ENCODE measurements around the gene THSD4.

GRCh38 chr15:71708741-71709140 is 593.5 kb downstream of the THSD4 start:
- TF ChIP-seq FOXS1 (CRISPR knock-in tag; IDR thresholded peaks at IDR 0.05) (no peak), CEBPB (IDR thresholded peaks at IDR 0.05) (no peak), EP300 (IDR thresholded peaks at IDR 0.05) (no peak), BCL3 (IDR thresholded peaks at IDR 0.05) (no peak), JUN (IDR thresholded peaks at IDR 0.05) (no peak), PHF8 (IDR thresholded peaks at IDR 0.05; ENCODE audit: borderline replicate concordance, low read depth) (no peak), RAD21 (conservative IDR thresholded peaks at IDR 0.05 in 1 of 2, IDR thresholded peaks at IDR 0.05 in 1 of 2) (no peak), ZNF302 (CRISPR knock-in tag; IDR thresholded peaks at IDR 0.05) (no peak), POLR2A (IDR thresholded peaks at IDR 0.05; ENCODE audit: low read length) (no peak), JUNB (IDR thresholded peaks at IDR 0.05) (no peak), E2F6 (IDR thresholded peaks at IDR 0.05; ENCODE audit: borderline replicate concordance, low read depth) (no peak)
- TF ChIP-seq, protein P1, sequence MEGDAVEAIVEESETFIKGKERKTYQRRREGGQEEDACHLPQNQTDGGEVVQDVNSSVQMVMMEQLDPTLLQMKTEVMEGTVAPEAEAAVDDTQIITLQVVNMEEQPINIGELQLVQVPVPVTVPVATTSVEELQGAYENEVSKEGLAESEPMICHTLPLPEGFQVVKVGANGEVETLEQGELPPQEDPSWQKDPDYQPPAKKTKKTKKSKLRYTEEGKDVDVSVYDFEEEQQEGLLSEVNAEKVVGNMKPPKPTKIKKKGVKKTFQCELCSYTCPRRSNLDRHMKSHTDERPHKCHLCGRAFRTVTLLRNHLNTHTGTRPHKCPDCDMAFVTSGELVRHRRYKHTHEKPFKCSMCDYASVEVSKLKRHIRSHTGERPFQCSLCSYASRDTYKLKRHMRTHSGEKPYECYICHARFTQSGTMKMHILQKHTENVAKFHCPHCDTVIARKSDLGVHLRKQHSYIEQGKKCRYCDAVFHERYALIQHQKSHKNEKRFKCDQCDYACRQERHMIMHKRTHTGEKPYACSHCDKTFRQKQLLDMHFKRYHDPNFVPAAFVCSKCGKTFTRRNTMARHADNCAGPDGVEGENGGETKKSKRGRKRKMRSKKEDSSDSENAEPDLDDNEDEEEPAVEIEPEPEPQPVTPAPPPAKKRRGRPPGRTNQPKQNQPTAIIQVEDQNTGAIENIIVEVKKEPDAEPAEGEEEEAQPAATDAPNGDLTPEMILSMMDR (IDR thresholded peaks at IDR 0.05), result no peak
- TF ChIP-seq, protein P2, sequence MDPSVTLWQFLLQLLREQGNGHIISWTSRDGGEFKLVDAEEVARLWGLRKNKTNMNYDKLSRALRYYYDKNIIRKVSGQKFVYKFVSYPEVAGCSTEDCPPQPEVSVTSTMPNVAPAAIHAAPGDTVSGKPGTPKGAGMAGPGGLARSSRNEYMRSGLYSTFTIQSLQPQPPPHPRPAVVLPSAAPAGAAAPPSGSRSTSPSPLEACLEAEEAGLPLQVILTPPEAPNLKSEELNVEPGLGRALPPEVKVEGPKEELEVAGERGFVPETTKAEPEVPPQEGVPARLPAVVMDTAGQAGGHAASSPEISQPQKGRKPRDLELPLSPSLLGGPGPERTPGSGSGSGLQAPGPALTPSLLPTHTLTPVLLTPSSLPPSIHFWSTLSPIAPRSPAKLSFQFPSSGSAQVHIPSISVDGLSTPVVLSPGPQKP (IDR thresholded peaks at IDR 0.05; ENCODE audit: low read depth, low read length), result no peak

Data from A549 (cell line).